ENCODE measurements around the gene TEC. TPM values are rescaled to one million over a fixed set of nuclear protein-coding genes. Genes with fewer than 3 reads are reported as not detected.
"Not testable (repeated sequence)": the region's sequence is repeated elsewhere in the genome, so short reads cannot be mapped to it uniquely, and the experiment has no call there.

TEC gene
- total RNA-seq, 2 experiments from 2014 or later: 2.1 to 11.5 TPM

GRCh38 chr4:48169636-48170035, 100.0 kb downstream of the TEC start:
- intact Hi-C loops (cut with micrococcal nuclease; ENCODE audit: unreplicated experiment): no loop called here
- Histone ChIP-seq H3K9me3 (ENCODE audit: low read length) (no peaks in the 10 kb centered on the region), H3K4me1 (ENCODE audit: insufficient read depth, low read length, poor library complexity, severe bottlenecking) (no peaks in the 10 kb centered on the region), H3K4me3 (ENCODE audit: low read depth, low read length, poor library complexity, severe bottlenecking) (no peak overlapping the region), H2AFZ (ENCODE audit: low read length) (no peak overlapping the region), H4K20me1 (ENCODE audit: insufficient read depth, low read length) (no peaks in the 10 kb centered on the region), H3K36me3 (ENCODE audit: insufficient read depth, low read length) (no peaks in the 10 kb centered on the region), H3K79me2 (ENCODE audit: insufficient read depth, low read depth, low read length) (no peaks in the 10 kb centered on the region), H3K4me2 (ENCODE audit: low read length) (no peak overlapping the region), H3K27ac (ENCODE audit: low read depth, low read length, poor library complexity, severe bottlenecking) (no peak overlapping the region), H3K9me2 (ENCODE audit: insufficient read depth, low read length) (no peaks in the 10 kb centered on the region)
- POLR2A ChIA-PET: no interaction called here
- no TSS peak for BruUV-seq (replicated peaks)
- DNase-seq (ENCODE audit: low spot score): no peak
- TF ChIP-seq CTCF (conservative IDR thresholded peaks at IDR 0.05; ENCODE audit: low read length) (no peak), EZH2phosphoT487 (IDR thresholded peaks at IDR 0.05; ENCODE audit: borderline replicate concordance, low read depth, low read length) (no peak)
- CTCF ChIA-PET (ENCODE audit: unreplicated experiment): no interaction called here

- no peak for DNase-seq (ENCODE audit: low spot score)
- BruUV-seq (replicated peaks): no TSS peak
- Histone ChIP-seq H3K4me1 (ENCODE audit: insufficient read depth, low read length, poor library complexity, severe bottlenecking) (no peaks in the 10 kb centered on the region), H3K36me3 (ENCODE audit: insufficient read depth, low read length) (no peaks in the 10 kb centered on the region), H4K20me1 (ENCODE audit: insufficient read depth, low read length) (no peaks in the 10 kb centered on the region), H3K79me2 (ENCODE audit: insufficient read depth, low read depth, low read length) (no peaks in the 10 kb centered on the region), H3K9me2 (ENCODE audit: insufficient read depth, low read length) (no peaks in the 10 kb centered on the region), H3K4me3 (ENCODE audit: low read depth, low read length, poor library complexity, severe bottlenecking) (no peak overlapping the region), H3K27ac (ENCODE audit: low read depth, low read length, poor library complexity, severe bottlenecking) (no peak overlapping the region), H2AFZ (ENCODE audit: low read length) (no peak overlapping the region), H3K4me2 (ENCODE audit: low read length) (no peak overlapping the region), H3K9me3 (ENCODE audit: low read length) (no peaks in the 10 kb centered on the region)
- POLR2A ChIA-PET: no interaction called here
- CTCF ChIA-PET (ENCODE audit: unreplicated experiment): no interaction called here
- intact Hi-C loops (cut with micrococcal nuclease; ENCODE audit: unreplicated experiment): no loop called here
- no peak for TF ChIP-seq EZH2phosphoT487 (IDR thresholded peaks at IDR 0.05; ENCODE audit: borderline replicate concordance, low read depth, low read length)
- TF ChIP-seq CTCF (conservative IDR thresholded peaks at IDR 0.05; ENCODE audit: low read length): no peak
These were observed 101.9 kb downstream of the TEC start for GRCh38 chr4:48167538-48168263.

- H2AFZ ChIP-seq (ENCODE audit: low read length); H3K79me2 ChIP-seq (ENCODE audit: insufficient read depth, low read depth, low read length); H3K27ac ChIP-seq (ENCODE audit: low read depth, low read length, poor library complexity, severe bottlenecking); H3K4me1 ChIP-seq (ENCODE audit: insufficient read depth, low read length, poor library complexity, severe bottlenecking); intact Hi-C loops (cut with micrococcal nuclease; ENCODE audit: unreplicated experiment); H3K36me3 ChIP-seq (ENCODE audit: insufficient read depth, low read length); BruUV-seq (replicated peaks); H3K4me2 ChIP-seq (ENCODE audit: low read length); H4K20me1 ChIP-seq (ENCODE audit: insufficient read depth, low read length); H3K4me3 ChIP-seq (ENCODE audit: low read depth, low read length, poor library complexity, severe bottlenecking); H3K9me2 ChIP-seq (ENCODE audit: insufficient read depth, low read length); H3K9me3 ChIP-seq (ENCODE audit: low read length); DNase-seq (ENCODE audit: low spot score); CTCF ChIA-PET (ENCODE audit: unreplicated experiment): not testable (repeated sequence)
- POLR2A ChIA-PET: interaction anchor here (0.7 kb wide), 1 partner anchor 95 kb away, joined by 3 read pairs; no protein-coding TSS in a partner anchor
These were observed 105.1 kb downstream of the TEC start for GRCh38 chr4:48164561-48164960.
